HL-60 (cell line): ENCODE data around the gene LMO3.

ENCODE experiments used
- DNase-seq, 2 experiments: peaks; one replicate each; pipeline ENCODE4 v3.0.0-alpha.2; 2010 to 2020; ENCODE audit warnings: low read depth in 1 of 2, low spot score in 1 of 2
- H3K27ac ChIP-seq: fragments of 250-450 bp; sonication (Bioruptor Pico); replicated peaks from 2 replicates; pipeline ENCODE4 v1.5.1; 2020; ENCODE audit warnings: mild to moderate bottlenecking, moderate library complexity
- H3K27me3 ChIP-seq: fragments of 250-450 bp; sonication (Bioruptor Pico); 2 replicates; pipeline ENCODE4 v1.5.1; 2021; ENCODE audit warnings: mild to moderate bottlenecking, moderate library complexity; ENCODE audit not compliant: insufficient read depth, poor library complexity, severe bottlenecking
- H3K4me3 ChIP-seq: replicated peaks from 2 replicates; pipeline ENCODE4 v1.5.1; 2011; ENCODE audit warnings: mild to moderate bottlenecking, control low read depth, low read length; ENCODE audit not compliant: insufficient read depth
- GABPA ChIP-seq: IDR thresholded peaks from 2 replicates; pipeline ENCODE4 v1.6.1; 2012; ENCODE audit warnings: low read depth
- POLR2AphosphoS5 ChIP-seq: IDR thresholded peaks from 2 replicates; pipeline ENCODE4 v1.6.1; 2012; ENCODE audit warnings: low read depth
- SPI1 ChIP-seq: IDR thresholded peaks from 2 replicates; pipeline ENCODE4 v1.6.1; 2012; ENCODE audit warnings: low read depth, mild to moderate bottlenecking, borderline replicate concordance
- TF ChIP-seq, protein P1 (sequence below): IDR thresholded peaks from one replicate; pipeline ENCODE4 v1.5.1; 2011; ENCODE audit warnings: low read length, control low read depth, inconsistent platforms; ENCODE audit not compliant: insufficient read depth
- TF ChIP-seq, protein P2 (sequence below): IDR thresholded peaks from 2 replicates; pipeline ENCODE4 v1.6.1; 2012; ENCODE audit warnings: low read depth; ENCODE audit not compliant: insufficient replicate concordance

The LMO3 gene

DNA sequence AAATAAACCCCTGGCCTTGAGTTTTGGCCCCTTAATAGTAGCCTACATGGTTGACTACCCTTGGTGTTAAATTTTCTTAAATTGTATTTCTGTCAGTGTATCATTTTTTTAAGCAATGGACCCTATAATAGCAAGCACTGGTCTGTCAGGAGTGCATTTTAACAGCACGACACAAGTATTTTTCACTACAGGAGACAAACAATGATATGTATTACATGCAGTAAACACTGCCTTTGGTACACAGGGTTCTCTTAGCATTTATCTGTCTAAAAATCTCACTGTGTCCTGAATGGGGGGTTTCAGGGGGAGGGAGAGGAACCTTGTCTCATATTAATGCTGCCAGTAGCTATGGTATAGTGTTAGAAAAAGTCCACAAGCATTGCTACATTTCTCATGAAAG lies 18.4 kb downstream of the LMO3 start:
- Histone ChIP-seq H3K27ac (no peak overlapping the region), H3K27me3 (no peaks in the 10 kb centered on the region), H3K4me3 (no peak overlapping the region)
- TF ChIP-seq, protein P1, sequence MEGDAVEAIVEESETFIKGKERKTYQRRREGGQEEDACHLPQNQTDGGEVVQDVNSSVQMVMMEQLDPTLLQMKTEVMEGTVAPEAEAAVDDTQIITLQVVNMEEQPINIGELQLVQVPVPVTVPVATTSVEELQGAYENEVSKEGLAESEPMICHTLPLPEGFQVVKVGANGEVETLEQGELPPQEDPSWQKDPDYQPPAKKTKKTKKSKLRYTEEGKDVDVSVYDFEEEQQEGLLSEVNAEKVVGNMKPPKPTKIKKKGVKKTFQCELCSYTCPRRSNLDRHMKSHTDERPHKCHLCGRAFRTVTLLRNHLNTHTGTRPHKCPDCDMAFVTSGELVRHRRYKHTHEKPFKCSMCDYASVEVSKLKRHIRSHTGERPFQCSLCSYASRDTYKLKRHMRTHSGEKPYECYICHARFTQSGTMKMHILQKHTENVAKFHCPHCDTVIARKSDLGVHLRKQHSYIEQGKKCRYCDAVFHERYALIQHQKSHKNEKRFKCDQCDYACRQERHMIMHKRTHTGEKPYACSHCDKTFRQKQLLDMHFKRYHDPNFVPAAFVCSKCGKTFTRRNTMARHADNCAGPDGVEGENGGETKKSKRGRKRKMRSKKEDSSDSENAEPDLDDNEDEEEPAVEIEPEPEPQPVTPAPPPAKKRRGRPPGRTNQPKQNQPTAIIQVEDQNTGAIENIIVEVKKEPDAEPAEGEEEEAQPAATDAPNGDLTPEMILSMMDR: no peak
- no peak for DNase-seq

DNA sequence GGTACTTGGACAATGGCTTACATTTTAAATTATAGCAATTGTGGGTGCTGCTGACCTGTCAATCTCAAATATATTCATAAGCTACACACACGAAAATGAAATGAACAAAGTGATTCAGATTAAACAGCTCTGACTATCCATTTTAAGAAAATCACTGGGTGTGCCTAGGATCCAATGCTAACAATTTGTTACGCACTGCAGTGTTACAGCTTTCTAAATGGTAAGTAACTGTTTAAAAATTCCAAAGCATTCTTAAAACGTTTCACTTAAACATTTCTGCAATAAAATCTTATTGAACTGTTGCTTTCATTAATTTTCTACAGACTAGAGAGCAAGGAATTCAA lies 18.9 kb downstream of the LMO3 start:
- no peak overlapping the region for H3K4me3 ChIP-seq
- no peak for DNase-seq
- H3K27ac ChIP-seq: no peak overlapping the region
- TF ChIP-seq, protein P1: no peak
- TF ChIP-seq POLR2AphosphoS5: no peak
- TF ChIP-seq SPI1: no peak
- TF ChIP-seq, protein P2, sequence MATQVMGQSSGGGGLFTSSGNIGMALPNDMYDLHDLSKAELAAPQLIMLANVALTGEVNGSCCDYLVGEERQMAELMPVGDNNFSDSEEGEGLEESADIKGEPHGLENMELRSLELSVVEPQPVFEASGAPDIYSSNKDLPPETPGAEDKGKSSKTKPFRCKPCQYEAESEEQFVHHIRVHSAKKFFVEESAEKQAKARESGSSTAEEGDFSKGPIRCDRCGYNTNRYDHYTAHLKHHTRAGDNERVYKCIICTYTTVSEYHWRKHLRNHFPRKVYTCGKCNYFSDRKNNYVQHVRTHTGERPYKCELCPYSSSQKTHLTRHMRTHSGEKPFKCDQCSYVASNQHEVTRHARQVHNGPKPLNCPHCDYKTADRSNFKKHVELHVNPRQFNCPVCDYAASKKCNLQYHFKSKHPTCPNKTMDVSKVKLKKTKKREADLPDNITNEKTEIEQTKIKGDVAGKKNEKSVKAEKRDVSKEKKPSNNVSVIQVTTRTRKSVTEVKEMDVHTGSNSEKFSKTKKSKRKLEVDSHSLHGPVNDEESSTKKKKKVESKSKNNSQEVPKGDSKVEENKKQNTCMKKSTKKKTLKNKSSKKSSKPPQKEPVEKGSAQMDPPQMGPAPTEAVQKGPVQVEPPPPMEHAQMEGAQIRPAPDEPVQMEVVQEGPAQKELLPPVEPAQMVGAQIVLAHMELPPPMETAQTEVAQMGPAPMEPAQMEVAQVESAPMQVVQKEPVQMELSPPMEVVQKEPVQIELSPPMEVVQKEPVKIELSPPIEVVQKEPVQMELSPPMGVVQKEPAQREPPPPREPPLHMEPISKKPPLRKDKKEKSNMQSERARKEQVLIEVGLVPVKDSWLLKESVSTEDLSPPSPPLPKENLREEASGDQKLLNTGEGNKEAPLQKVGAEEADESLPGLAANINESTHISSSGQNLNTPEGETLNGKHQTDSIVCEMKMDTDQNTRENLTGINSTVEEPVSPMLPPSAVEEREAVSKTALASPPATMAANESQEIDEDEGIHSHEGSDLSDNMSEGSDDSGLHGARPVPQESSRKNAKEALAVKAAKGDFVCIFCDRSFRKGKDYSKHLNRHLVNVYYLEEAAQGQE: no peak
- no peak for TF ChIP-seq GABPA
- H3K27me3 ChIP-seq: no peaks in the 10 kb centered on the region

DNA sequence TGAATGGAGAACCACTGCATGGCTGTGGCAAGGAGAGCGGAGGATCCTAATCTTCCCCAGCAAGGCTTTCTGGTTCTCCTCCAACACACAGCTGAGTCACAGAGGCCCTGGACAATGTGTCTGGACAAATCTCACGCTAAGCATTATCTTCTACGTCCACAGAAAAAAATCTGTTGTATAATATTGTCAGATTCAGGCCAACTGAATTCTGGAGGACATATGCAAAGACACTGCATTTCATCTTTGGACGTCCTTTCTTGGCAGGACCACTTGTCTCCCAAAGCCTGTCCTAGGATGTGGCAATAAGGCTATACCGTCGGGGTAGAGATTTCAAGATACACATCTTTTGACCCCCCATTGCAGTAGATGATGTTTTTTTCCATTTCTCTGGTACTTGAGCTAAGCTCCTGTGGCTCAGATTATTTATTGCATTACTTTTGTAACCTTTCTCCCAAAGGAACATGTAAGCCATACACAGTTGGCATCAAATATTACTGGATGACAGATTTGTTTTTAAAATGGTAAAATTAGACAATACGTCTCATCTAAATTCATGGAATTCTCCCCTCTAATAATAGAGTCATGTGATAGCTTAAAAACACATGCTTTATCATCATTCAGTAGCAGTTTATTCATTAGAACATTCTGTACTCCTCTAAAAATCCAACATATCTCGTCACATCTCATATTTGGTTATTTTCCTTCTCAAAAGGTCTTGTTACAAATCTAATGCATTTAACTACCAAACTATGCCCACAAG lies 19.4 kb downstream of the LMO3 start:
- no peak for DNase-seq
- H3K27ac ChIP-seq: no peak overlapping the region
- H3K27me3 ChIP-seq: no peaks in the 10 kb centered on the region
- no peak overlapping the region for H3K4me3 ChIP-seq
- TF ChIP-seq POLR2AphosphoS5 (no peak), SPI1 (no peak), GABPA (no peak)
- TF ChIP-seq, protein P1: no peak
- TF ChIP-seq, protein P2: no peak

DNA sequence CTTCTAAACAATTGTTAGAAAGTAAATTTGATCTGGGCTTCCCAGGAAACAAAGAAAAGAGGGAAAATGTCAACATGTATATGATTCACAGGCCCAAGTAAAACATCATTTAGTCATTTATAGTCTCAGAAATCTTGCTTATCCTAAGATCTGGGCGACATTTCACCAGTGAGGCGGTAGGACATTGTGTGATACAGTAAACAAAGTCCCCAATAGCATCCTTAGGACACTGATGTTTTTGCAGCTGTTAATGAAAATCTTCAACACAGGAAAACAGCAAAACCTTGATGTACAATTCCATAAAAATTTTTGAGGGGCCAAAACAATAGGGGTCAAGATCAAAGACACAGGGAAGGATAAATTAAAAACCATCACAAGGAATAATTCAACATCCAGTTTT lies 20.2 kb downstream of the LMO3 start:
- Histone ChIP-seq H3K27me3 (no peaks in the 10 kb centered on the region), H3K27ac (no peak overlapping the region), H3K4me3 (no peak overlapping the region)
- no peak for DNase-seq
- TF ChIP-seq GABPA (no peak), SPI1 (no peak), POLR2AphosphoS5 (no peak)
- TF ChIP-seq, protein P2: no peak
- TF ChIP-seq, protein P1: no peak
